ENCODE measurements around the gene HERC3.

The HERC3 gene

GRCh38 chr4:88582493-88582892 lies 9.8 kb upstream of the HERC3 start:
- no peak for TF ChIP-seq CTCF (IDR thresholded peaks at IDR 0.05)

- TF ChIP-seq CTCF (IDR thresholded peaks at IDR 0.05): no peak
Observed at GRCh38 chr4:88583631-88584470, 8.4 kb upstream of the HERC3 start.

GRCh38 chr4:88584471-88584900 lies 7.8 kb upstream of the HERC3 start:
- TF ChIP-seq CTCF (IDR thresholded peaks at IDR 0.05): no peak

GRCh38 chr4:88585917-88586316 lies 6.4 kb upstream of the HERC3 start:
- no peak for TF ChIP-seq CTCF (IDR thresholded peaks at IDR 0.05)

GRCh38 chr4:88587306-88587705 lies 5.0 kb upstream of the HERC3 start:
- TF ChIP-seq CTCF (IDR thresholded peaks at IDR 0.05): no peak

- no peak for TF ChIP-seq CTCF (IDR thresholded peaks at IDR 0.05)
Observed at GRCh38 chr4:88592600-88593448, 544 bp downstream of the HERC3 start.

- no peak for TF ChIP-seq CTCF (IDR thresholded peaks at IDR 0.05)
Observed at GRCh38 chr4:88597970-88598660, 5.8 kb downstream of the HERC3 start.

Data from LNCAP (cell line).